A673 (cell line): ENCODE data around the gene FNTB. TPM values are rescaled to one million over a fixed set of nuclear protein-coding genes. Genes with fewer than 3 reads are reported as not detected.

Experiments
- BruUV-seq: library from RNA; stranded (reverse); fragments of 400-500 nt; replicated peaks from 2 replicates; lab custom pipeline; 2021; lab: Mats Ljungman, UMichigan
- CTCF ChIA-PET: fragments of 300-600 bp; sonication (Branson Sonifier 250); formaldehyde crosslinking; loops from one replicate; lab custom pipeline; 2022; ENCODE audit warnings: antibody characterized with exemption; lab: Charles Lee
- POLR2A ChIA-PET: fragments of 300-600 bp; sonication (Branson Sonifier 250); formaldehyde crosslinking; loops from one replicate; lab custom pipeline; 2022; ENCODE audit warnings: antibody characterized with exemption; ENCODE audit not compliant: low non-redundant PET; lab: Charles Lee
- DNase-seq: peaks from one replicate; pipeline ENCODE4 v3.0.0-alpha.2; 2015; ENCODE audit warnings: low spot score
- H3K27ac ChIP-seq: fragments of 200-600 bp; sonication (generic); 2 replicates; pipeline ENCODE4 v1.5.1; 2016; ENCODE audit warnings: mixed run types, low read depth, mild to moderate bottlenecking, mixed read lengths, antibody characterized with exemption, low read length; ENCODE audit not compliant: poor library complexity, severe bottlenecking
- H3K27me3 ChIP-seq: fragments of 200-600 bp; sonication (generic); replicated peaks from 2 replicates; pipeline ENCODE4 v1.6.1; 2017; ENCODE audit warnings: mixed run types, low read depth, mild to moderate bottlenecking, mixed read lengths, antibody characterized with exemption, low read length; ENCODE audit not compliant: insufficient read depth, poor library complexity
- H3K36me3 ChIP-seq: fragments of 200-600 bp; sonication (generic); 2 replicates; pipeline ENCODE4 v1.6.1; 2016; ENCODE audit warnings: mixed run types, mild to moderate bottlenecking, mixed read lengths, antibody characterized with exemption, low read length; ENCODE audit not compliant: insufficient read depth, poor library complexity, severe bottlenecking
- H3K4me1 ChIP-seq: fragments of 200-600 bp; sonication (generic); 2 replicates; pipeline ENCODE4 v1.6.1; 2017; ENCODE audit warnings: mixed run types, mild to moderate bottlenecking, mixed read lengths, antibody characterized with exemption, low read length; ENCODE audit not compliant: insufficient read depth, poor library complexity, severe bottlenecking
- H3K4me3 ChIP-seq: fragments of 200-600 bp; sonication (generic); 2 replicates; pipeline ENCODE4 v1.5.1; 2016; ENCODE audit warnings: low read depth, mixed run types, mild to moderate bottlenecking, mixed read lengths, low read length; ENCODE audit not compliant: poor library complexity, severe bottlenecking
- H3K9me3 ChIP-seq: fragments of 200-600 bp; sonication (generic); 2 replicates; pipeline ENCODE4 v1.6.1; 2016; ENCODE audit warnings: mixed run types, low read depth, mild to moderate bottlenecking, mixed read lengths, antibody characterized with exemption, low read length; ENCODE audit not compliant: poor library complexity, severe bottlenecking
- EZH2 ChIP-seq: fragments of 200-600 bp; sonication (generic); IDR thresholded peaks from 2 replicates; pipeline ENCODE4 v1.6.1; 2017; ENCODE audit warnings: borderline replicate concordance, low read depth, mild to moderate bottlenecking, mixed read lengths, antibody characterized with exemption, low read length; ENCODE audit not compliant: poor library complexity, severe bottlenecking
- intact Hi-C: fragments of 100-400 bp; cut with micrococcal nuclease; formaldehyde crosslinking; loops from one replicate; pipeline ENCODE4 v1.10.0; 2022; ENCODE audit not compliant: unreplicated experiment
- total RNA-seq: library from RNA; stranded (reverse); gene quantifications from 2 replicates; pipeline ENCODE4 v1.2.3, GENCODE V29; 2021
- TF ChIP-seq, protein P1 (sequence below): fragments of 300-800, 200-600 bp; sonication (generic); conservative IDR thresholded peaks from 2 replicates; pipeline ENCODE4 v1.5.1; 2017; ENCODE audit warnings: low read depth, mild to moderate bottlenecking, antibody characterized with exemption, low read length, moderate library complexity, mixed read lengths

FNTB gene
- total RNA-seq, 1 experiment from 2014 or later = 24.0 TPM

DNA sequence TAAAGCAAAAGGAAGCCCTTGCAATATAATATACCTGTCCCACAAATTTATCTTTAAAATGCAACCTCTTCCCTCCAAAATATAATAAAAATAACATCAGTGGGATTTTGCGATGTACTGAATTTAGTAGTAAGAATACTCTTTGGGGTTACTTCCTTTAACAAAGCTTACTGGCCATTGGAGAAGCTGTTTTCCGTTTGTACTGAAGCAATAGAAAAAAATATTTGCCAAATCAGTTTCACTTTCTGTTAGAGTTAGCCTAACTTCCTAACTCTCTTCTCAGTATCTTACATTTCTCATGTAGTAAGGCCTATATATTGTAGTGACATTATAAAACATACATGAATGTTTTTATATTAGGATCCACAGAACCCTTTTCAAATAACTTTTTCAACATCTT is 111.9 kb downstream of the FNTB start:
- no peak overlapping the region for H3K27ac ChIP-seq
- POLR2A ChIA-PET = no interaction called here

DNA sequence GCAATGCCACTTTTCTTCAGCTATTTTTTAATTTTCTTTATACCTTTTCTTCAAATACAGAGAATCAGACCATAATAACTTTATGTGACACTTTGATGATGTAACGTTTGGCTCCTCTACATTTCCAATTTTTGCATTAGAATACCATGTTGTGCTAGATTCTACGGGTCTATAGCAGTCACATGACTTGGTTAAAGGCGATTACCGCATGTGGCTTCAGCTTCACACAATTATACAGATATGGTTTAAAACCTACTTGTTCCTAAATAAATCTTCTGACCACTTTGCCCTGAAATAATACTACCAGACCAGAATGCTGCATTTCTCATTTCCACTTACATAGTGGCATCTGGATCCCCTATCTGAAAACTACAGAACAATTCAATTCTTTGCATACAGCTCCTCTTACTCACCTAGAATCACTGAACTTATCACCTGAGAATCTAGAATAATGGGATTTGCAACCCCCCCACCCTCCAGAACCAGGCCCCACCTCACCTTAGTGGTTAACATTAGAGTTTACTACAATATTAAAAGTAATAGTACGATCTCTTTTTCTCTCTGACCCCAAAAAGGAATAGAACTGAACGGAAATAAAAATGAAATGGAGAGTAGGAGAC is 114.3 kb downstream of the FNTB start:
- H3K4me3 ChIP-seq = peak overlapping the region; percentile 96
- H3K36me3 ChIP-seq = peaks cover 3% of the 10 kb centered on the region
- no peak for TF ChIP-seq EZH2
- TF ChIP-seq, protein P1, sequence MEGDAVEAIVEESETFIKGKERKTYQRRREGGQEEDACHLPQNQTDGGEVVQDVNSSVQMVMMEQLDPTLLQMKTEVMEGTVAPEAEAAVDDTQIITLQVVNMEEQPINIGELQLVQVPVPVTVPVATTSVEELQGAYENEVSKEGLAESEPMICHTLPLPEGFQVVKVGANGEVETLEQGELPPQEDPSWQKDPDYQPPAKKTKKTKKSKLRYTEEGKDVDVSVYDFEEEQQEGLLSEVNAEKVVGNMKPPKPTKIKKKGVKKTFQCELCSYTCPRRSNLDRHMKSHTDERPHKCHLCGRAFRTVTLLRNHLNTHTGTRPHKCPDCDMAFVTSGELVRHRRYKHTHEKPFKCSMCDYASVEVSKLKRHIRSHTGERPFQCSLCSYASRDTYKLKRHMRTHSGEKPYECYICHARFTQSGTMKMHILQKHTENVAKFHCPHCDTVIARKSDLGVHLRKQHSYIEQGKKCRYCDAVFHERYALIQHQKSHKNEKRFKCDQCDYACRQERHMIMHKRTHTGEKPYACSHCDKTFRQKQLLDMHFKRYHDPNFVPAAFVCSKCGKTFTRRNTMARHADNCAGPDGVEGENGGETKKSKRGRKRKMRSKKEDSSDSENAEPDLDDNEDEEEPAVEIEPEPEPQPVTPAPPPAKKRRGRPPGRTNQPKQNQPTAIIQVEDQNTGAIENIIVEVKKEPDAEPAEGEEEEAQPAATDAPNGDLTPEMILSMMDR = no peak
- POLR2A ChIA-PET = no interaction called here
- BruUV-seq = TSS peak; percentile 50
- no peak for DNase-seq
- intact Hi-C loops = no loop called here
- peaks cover 15% of the 10 kb centered on the region for H3K4me1 ChIP-seq
- peak overlapping the region; percentile 81 for H3K27ac ChIP-seq
- H3K27me3 ChIP-seq = no peaks in the 10 kb centered on the region
- CTCF ChIA-PET = no interaction called here
- no peaks in the 10 kb centered on the region for H3K9me3 ChIP-seq

More for the DNA sequence above, 111.9 kb downstream of the FNTB start:
- CTCF ChIA-PET = no interaction called here
- Histone ChIP-seq H3K4me3 (no peak overlapping the region), H3K9me3 (no peaks in the 10 kb centered on the region), H3K36me3 (peaks cover 9% of the 10 kb centered on the region), H3K27me3 (no peaks in the 10 kb centered on the region), H3K4me1 (peaks cover 23% of the 10 kb centered on the region)
- intact Hi-C loops = no loop called here
- TF ChIP-seq, protein P1 = no peak
- TF ChIP-seq EZH2 = no peak
- BruUV-seq = no TSS peak
- no peak for DNase-seq

DNA sequence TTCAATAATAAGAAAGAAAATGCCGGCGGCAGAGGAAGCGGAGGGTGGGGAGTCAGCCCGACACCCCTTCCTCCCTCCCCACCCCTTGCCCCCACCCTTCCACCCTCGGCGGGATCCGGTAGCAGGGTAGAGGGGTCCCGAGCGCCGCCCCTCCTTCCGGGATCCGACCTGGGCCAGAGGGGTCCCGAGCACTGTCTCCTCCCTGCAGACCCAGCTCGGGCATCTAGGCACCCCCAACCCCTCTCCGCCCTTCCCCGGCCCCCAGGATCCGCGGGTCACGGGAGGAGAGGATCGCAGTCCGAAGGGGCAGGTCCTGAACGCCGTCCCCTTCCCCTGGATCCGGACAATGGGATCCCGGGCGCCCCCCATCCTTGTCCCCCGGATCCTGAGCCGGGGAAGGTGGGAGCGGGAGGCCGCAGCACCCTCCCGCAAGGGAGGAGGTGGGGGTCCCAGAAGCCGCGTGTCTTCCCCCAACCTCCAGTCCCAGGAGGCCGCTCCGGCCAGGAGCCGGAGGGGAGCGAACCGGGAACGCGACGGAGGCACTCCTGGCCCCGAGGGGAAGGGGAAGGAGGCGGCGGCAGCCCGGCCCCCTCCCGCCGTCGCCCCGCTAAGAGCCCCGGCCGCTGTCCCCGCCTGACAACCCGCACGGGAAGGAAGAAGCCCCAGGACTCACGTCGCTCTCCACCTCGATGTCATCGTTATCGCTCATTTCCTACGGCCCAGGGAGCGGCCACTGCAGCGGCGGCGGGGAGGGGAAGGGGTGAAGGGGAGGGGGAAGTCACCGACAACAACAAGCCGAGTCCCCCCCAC is 115.1 kb downstream of the FNTB start:
- Histone ChIP-seq H3K27ac (peak overlapping the region; percentile 81), H3K9me3 (no peaks in the 10 kb centered on the region), H3K36me3 (peaks cover 3% of the 10 kb centered on the region), H3K4me3 (peak overlapping the region; percentile 96), H3K4me1 (peaks cover 9% of the 10 kb centered on the region), H3K27me3 (no peaks in the 10 kb centered on the region)
- no peak for TF ChIP-seq EZH2
- TF ChIP-seq, protein P1 = no peak
- CTCF ChIA-PET = no interaction called here
- no TSS peak for BruUV-seq
- POLR2A ChIA-PET = interaction anchor here (1.0 kb wide), 1 partner anchor 126 kb away, joined by 6 read pairs; no protein-coding TSS in a partner anchor
- DNase-seq = peak; percentile 6
- intact Hi-C loops = no loop called here
